Memory B cell (primary cell): ENCODE results near the gene AHI1.

Experiments used
- ATAC-seq: fragments of 150-1000 bp; cut with Tn5 transposase; 2 replicates; pipeline ENCODE4 v1.10.0; 2021; ENCODE audit warnings: low read depth, mild to moderate bottlenecking, moderate library complexity
- DNase-seq, 2 donors: peaks; one replicate each; pipeline ENCODE4 v3.0.0; 2022; ENCODE audit warnings: low spot score in 2 of 2
- H3K27ac Mint-ChIP-seq: one replicate; pipeline ENCODE4 v1.8.0; 2022; ENCODE audit warnings: mild to moderate bottlenecking, moderate library complexity, mixed read lengths
- H3K27me3 Mint-ChIP-seq: one replicate; pipeline ENCODE4 v1.8.0; 2022; ENCODE audit warnings: mixed read lengths
- H3K36me3 Mint-ChIP-seq: one replicate; pipeline ENCODE4 v1.8.0; 2022; ENCODE audit warnings: mild to moderate bottlenecking, mixed read lengths
- H3K4me1 Mint-ChIP-seq: one replicate; pipeline ENCODE4 v1.8.0; 2022; ENCODE audit warnings: mixed read lengths
- H3K4me3 Mint-ChIP-seq: one replicate; pipeline ENCODE4 v1.8.0; 2022; ENCODE audit warnings: mild to moderate bottlenecking, moderate library complexity, mixed read lengths
- H3K9me3 Mint-ChIP-seq: one replicate; pipeline ENCODE4 v1.8.0; 2022; ENCODE audit warnings: mixed read lengths

The AHI1 gene

DNA sequence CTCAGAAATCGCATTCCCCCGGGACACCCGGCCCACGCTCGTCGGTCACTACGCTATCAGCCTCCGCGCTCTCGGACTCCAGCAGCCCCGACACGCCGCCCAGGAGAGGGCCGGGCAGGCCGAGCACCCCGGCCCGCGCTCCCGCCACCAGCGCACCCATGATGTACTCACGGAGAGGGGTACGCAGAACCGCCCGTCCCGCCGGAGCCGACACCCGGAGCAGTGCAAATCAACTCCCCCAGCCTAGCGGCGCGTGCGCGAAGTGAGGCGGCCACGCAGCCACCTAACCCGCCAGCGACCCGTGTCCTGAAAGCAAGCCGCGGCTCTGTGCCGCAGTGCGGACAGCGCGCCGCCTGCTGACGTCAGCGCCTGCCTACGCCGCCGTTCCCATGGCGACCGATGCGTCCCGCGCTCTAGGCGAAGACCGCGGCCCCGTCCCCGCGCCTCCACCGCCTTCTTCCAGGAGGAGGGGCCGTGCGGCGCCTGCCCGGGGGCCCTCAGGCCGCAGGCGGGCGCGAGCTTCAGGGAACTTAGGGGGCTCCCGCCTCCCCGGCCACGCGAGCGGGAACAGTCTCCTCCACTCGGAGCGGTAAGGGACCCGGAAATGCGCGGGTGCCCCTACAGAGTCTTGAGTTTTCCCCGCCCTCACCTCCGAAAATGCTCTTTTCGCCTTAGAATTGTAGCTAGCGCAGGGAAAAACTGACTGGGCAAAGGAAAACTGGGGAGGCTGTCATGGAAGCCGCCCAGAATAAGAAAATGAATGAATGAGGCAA is at the start of gene AHI1:
Gene AHI1 (minus strand): TSS at position 329 of the 773 bp plus-strand sequence. CDS start 5,503 bp downstream, outside the sequence.
- Mint-ChIP-seq H3K36me3 (peaks cover 5% of the 10 kb centered on the region), H3K9me3 (no peaks in the 10 kb centered on the region), H3K27me3 (no peaks in the 10 kb centered on the region), H3K4me1 (peaks cover 5% of the 10 kb centered on the region), H3K27ac (no peak within 1 kb of the TSS), H3K4me3 (no peak within 1 kb of the TSS)
- ATAC-seq (peak; percentile 86), DNase-seq (peak; percentile 88 to 92)

DNA sequence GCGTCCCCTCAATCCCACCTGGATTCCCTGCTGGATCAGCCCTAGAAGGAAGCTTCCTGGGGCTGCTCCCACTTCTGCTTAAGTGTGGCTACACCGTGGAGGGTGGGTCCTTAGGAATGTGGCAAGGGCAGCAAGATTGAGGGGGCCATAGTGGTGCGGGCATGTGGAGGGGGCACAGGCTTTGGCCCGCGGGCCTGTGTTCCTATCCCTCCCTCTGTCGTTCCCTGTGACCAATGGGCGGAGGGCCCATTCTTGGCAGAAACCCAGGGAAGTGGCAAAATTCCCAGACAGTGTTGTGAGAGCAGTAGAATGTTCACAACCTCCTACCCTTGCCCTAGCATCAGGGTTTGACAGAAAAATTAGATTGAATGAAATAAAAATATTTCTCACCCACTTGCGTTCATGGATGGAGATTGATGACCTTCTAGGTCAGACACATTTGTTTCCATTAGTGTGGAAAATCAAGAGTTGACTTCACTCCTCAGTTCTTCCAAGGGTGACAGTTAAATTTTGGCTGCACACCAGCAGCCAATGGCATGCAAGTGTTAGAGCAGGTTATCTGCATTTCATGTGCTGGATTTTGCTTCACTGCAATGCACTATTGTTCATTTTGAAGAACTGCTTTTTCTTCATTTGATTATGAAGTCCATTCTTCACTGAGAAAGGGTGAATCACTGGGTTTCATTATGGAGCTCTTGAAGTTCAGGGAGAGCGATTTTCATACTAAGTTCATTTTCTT is 49.3 kb upstream of the AHI1 start:
- Mint-ChIP-seq H3K4me3 (no peak overlapping the region), H3K9me3 (peaks cover 3% of the 10 kb centered on the region), H3K36me3 (no peaks in the 10 kb centered on the region), H3K4me1 (no peaks in the 10 kb centered on the region), H3K27ac (no peak overlapping the region), H3K27me3 (peaks cover 6% of the 10 kb centered on the region)
- ATAC-seq (no peak), DNase-seq (no peak)

DNA sequence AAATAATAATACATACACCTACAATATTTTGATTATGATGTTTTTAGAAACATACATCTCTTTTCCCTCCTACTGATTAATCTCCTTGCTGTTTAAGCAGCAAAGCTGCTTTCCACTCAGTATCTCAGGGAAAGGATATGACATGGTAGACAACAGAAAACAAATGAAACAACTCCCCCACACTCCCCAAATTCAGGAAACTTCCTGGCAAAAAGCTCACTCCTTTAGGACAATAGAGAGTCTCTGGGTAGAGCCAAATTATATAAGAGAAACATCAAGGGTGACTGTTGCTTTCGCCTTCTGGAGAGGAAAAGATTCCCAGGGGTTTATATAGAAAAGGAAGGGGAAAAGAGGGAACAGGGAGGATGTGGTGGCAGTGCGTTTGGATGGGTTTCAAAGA is 48.7 kb upstream of the AHI1 start:
- Mint-ChIP-seq H3K4me1 (no peaks in the 10 kb centered on the region), H3K36me3 (no peaks in the 10 kb centered on the region), H3K4me3 (no peak overlapping the region), H3K27me3 (peaks cover 6% of the 10 kb centered on the region), H3K9me3 (peaks cover 3% of the 10 kb centered on the region), H3K27ac (no peak overlapping the region)
- ATAC-seq (no peak), DNase-seq (no peak)

DNA sequence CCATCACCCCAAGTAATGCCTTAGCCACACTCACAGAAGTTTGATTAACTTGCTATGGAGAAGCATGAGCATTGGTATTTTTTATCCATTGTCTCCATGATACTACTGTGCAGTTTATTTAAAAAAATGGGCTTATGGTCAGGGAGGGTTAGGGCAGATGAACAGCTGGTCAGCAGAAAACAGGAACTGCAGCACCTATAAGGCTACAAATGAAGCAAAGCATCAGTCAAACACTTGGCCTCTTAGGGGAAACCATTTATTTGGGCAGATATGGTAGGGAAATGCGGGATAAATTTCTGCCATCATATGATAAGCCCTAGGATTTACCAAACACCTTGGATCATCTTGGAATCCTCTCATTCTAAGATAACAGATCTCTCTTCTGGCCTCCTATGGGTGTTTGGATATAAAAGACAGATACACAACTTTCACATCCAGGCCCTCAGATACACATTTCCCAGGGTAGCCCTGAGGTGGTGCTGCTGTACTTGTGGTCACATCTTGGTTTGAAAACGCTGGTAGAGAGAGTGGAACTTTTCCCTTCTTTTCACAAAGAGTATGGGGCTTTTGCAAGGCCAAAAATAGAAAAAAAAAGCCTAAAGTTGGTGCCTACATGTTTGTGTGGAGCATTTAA is 42.8 kb upstream of the AHI1 start:
- Mint-ChIP-seq H3K4me3 (no peak overlapping the region), H3K27ac (no peak overlapping the region), H3K4me1 (no peaks in the 10 kb centered on the region), H3K36me3 (no peaks in the 10 kb centered on the region), H3K9me3 (peaks cover 3% of the 10 kb centered on the region), H3K27me3 (peaks cover 15% of the 10 kb centered on the region)
- ATAC-seq, result no peak
- no peak for DNase-seq

DNA sequence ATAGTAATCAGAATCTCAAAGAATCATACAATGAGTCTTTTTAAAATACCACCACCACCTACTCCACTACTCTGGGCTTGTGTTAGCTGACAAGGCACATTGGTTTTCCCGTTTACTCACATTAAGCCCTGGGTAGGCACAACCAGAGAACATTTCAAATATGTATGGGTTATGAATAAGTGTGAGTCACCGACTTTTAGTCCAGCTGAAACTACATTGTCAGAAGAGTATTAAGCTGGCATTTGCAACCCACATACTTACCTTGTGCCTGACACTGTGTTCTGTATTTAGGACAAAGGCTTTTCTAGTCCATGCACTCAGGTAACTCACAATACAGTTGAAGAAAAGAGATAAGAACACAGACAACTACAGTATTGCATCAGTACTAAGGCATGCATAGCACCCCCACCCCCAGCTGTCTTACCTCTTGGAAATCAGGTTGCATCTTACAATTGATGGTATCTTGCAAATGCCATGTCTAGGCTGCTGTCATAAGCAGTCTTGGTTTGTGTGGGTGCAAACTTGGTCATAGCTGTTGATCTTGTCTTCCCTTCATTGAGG is 40.3 kb upstream of the AHI1 start:
- no peaks in the 10 kb centered on the region for H3K9me3 Mint-ChIP-seq

DNA sequence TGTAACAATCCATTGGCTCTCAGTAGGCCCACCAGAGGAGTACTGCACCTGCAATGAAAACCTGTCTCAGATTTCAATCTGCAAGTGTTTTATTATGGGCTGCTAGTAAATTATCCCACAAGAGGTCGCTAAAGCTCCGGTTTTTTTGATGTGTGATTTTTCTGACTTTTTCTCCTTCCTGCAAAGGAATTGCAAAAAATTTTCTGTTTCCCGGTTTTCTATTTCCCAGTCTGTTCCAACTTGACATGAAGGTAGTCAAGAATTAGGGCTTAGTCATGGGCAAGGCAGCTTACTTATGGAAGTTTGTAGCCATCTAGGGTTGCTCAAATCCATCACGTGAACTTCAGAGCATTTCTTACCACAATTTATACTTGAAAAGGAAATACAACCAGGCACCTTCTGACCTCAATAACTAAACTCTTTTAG is 38.5 kb upstream of the AHI1 start:
- Mint-ChIP-seq H3K27me3 (peaks cover 10% of the 10 kb centered on the region), H3K9me3 (no peaks in the 10 kb centered on the region), H3K27ac (no peak overlapping the region), H3K4me3 (no peak overlapping the region), H3K36me3 (no peaks in the 10 kb centered on the region), H3K4me1 (no peaks in the 10 kb centered on the region)
- peak; percentile 32 for ATAC-seq
- peak; percentile 15 to 36 for DNase-seq

More for the DNA sequence above, 40.3 kb upstream of the AHI1 start:
- no peaks in the 10 kb centered on the region for H3K36me3 Mint-ChIP-seq
- ATAC-seq (no peak), DNase-seq (no peak)
- no peaks in the 10 kb centered on the region for H3K4me1 Mint-ChIP-seq
- peaks cover 10% of the 10 kb centered on the region for H3K27me3 Mint-ChIP-seq
- H3K4me3 Mint-ChIP-seq, result no peak overlapping the region
- no peak overlapping the region for H3K27ac Mint-ChIP-seq

DNA sequence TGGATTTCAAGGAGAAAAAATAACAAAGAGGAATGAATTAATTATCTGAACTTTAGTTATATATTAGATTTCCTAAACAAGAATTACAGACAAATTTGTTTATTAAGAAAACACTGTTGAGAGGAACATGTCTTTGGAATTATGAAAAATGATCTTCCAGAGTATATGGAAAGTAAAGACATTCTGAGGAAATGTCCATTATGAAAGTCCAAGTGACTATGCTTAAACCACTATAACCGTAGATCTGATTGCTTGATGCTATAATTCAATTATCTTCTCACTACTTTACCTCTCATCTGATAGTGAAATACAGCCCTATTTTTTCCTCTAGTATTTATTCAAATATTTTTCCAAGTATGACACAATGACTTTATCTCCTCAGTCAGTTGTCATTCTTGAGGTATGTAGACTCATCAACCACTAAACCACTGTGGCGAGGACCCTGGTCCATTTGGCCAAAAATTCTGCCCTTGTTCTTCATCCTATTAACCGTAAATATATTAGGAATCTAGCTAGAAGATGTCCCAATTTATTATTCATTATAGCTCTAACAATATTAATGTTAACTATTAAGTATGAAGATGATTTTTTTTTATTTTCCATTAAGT is 37.3 kb upstream of the AHI1 start:
- DNase-seq, result no peak
- H3K36me3 Mint-ChIP-seq, result no peaks in the 10 kb centered on the region
- no peaks in the 10 kb centered on the region for H3K9me3 Mint-ChIP-seq
- no peak overlapping the region for H3K27ac Mint-ChIP-seq
- peaks cover 4% of the 10 kb centered on the region for H3K27me3 Mint-ChIP-seq
- H3K4me3 Mint-ChIP-seq, result no peak overlapping the region
- H3K4me1 Mint-ChIP-seq, result no peaks in the 10 kb centered on the region
- ATAC-seq, result no peak

DNA sequence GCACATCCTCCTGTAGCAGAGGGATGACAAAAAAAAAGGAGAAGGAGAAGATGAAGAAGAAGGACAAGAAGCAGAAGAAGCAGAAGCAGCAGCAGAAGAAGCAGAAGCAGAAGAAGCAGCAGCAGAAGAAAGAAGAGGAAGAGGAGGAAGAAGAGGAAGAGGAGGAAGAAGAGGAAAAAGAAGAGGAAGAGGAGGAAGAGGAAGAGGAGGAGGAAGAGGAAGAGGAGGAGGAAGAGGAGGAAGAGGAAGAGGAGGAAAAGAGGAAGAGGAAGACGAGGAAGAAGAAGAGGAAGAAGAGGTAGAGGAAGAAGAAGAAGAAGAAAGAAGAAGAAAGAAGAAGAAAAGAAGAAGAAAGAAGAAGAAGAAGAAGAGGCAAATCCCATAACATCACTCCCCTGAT is 35.0 kb upstream of the AHI1 start:
- no peaks in the 10 kb centered on the region for H3K36me3 Mint-ChIP-seq
- no peaks in the 10 kb centered on the region for H3K9me3 Mint-ChIP-seq
- H3K4me1 Mint-ChIP-seq, result no peaks in the 10 kb centered on the region
- ATAC-seq (no peak), DNase-seq (no peak)
- H3K27me3 Mint-ChIP-seq, result no peaks in the 10 kb centered on the region
- H3K27ac Mint-ChIP-seq, result no peak overlapping the region
- no peak overlapping the region for H3K4me3 Mint-ChIP-seq

DNA sequence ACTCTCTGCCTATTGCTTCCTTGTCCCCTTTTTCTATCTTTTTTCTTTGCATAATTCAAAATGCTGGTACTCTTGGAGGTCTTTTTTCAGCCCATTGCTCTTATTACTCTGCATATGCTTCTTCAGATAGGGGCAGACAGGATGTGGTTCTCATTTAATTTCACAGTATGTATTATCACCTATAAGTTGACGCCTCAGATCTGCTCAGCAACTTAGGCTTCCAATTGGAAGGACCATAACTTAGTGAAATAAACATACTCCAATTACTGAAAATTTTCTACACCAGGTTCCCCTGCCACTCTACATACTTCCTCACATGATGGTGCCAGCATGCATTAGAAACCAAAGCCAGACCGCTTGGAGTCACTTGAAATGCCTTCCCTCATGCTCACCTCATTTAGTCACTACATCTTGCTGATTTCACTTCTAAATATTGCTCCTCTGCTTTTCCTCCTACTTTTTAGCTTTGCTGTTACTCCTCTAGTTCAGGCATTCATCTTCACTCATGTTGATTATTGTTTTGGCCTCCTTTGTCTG is 34.5 kb upstream of the AHI1 start:
- no peak overlapping the region for H3K4me3 Mint-ChIP-seq
- no peaks in the 10 kb centered on the region for H3K36me3 Mint-ChIP-seq
- no peaks in the 10 kb centered on the region for H3K9me3 Mint-ChIP-seq
- no peak for ATAC-seq
- no peak for DNase-seq
- no peaks in the 10 kb centered on the region for H3K27me3 Mint-ChIP-seq
- no peaks in the 10 kb centered on the region for H3K4me1 Mint-ChIP-seq
- no peak overlapping the region for H3K27ac Mint-ChIP-seq

DNA sequence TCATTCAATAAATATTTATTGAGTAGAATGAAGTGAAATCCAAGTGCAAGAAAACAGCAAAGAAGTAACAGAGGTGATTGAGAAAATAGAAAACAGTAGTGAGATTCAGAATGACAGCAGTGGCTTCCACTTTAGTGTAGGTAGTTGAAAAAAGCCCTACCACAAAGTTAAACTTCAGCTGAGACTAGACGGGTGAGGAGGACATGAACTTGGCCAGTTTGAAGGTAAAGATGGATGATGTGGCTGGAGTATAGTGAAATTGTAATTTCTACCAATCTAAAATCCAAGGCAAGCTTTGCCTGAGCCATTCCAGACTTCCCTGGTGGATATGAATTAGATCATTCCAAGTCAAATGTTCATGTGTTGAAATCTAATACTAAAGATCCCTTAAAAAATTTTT is 32.6 kb upstream of the AHI1 start:
- no peak for DNase-seq
- H3K27me3 Mint-ChIP-seq, result no peaks in the 10 kb centered on the region
- H3K4me3 Mint-ChIP-seq, result no peak overlapping the region
- H3K9me3 Mint-ChIP-seq, result no peaks in the 10 kb centered on the region
- no peaks in the 10 kb centered on the region for H3K36me3 Mint-ChIP-seq
- no peak for ATAC-seq
- no peak overlapping the region for H3K27ac Mint-ChIP-seq
- H3K4me1 Mint-ChIP-seq, result no peaks in the 10 kb centered on the region

DNA sequence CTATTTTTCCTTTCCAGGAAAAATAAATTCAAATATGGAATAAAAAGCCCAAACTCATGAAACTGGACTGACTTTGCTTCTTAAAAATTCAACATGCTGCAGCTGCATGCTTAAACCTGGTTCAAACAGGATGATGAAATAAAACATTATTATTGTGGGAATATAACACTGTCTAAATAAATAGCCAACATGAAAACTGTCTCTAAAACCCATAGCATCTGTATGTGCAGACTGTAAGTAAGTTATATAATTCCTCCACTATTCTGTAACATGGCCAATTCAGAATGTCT is 30.4 kb upstream of the AHI1 start:
- Mint-ChIP-seq H3K27me3 (no peaks in the 10 kb centered on the region), H3K9me3 (no peaks in the 10 kb centered on the region), H3K4me3 (no peak overlapping the region), H3K4me1 (no peaks in the 10 kb centered on the region), H3K36me3 (no peaks in the 10 kb centered on the region), H3K27ac (no peak overlapping the region)
- DNase-seq (no peak), ATAC-seq (no peak)

DNA sequence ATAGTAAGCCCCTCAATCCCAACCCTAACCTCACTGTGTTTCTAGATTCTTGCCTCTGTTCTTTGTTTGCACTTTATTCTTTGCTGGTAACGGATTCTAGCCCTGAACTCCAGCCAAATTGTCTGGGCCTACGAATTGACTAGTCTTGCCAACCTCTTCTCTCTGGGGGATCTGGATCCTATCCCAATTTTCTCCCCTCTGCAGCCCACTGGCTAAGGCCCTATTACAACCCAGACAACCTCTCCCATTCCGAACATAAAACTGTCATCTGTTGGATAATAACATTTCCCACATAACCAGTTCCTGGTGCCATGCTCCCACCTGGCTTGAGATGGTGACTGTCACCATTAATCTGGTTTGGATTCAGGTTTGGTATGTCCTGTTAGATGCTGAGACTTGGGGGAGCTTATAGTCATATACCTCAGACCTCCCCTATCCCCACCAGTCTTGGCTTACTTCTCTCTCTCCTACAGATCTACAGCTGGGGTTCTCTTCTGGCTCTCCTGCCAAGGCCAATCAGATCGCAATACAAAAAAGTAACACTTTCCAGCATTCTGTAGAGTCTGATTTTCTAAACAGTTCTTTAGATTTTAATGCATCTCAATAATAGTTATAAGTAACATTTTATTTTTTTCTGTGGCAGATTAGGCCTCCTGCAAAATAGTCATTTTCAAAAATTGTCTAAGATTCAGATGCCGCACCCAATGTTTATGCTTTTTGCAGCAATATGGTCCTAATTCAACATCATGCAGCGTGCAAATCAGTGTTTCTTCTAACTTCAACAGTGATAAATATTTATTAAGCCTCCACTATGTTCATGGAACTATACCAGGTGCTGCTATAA is 29.8 kb upstream of the AHI1 start:
- Mint-ChIP-seq H3K27me3 (peaks cover under 1% of the 10 kb centered on the region), H3K9me3 (no peaks in the 10 kb centered on the region), H3K4me3 (no peak overlapping the region), H3K27ac (no peak overlapping the region), H3K4me1 (no peaks in the 10 kb centered on the region), H3K36me3 (no peaks in the 10 kb centered on the region)
- DNase-seq, result no peak
- no peak for ATAC-seq

DNA sequence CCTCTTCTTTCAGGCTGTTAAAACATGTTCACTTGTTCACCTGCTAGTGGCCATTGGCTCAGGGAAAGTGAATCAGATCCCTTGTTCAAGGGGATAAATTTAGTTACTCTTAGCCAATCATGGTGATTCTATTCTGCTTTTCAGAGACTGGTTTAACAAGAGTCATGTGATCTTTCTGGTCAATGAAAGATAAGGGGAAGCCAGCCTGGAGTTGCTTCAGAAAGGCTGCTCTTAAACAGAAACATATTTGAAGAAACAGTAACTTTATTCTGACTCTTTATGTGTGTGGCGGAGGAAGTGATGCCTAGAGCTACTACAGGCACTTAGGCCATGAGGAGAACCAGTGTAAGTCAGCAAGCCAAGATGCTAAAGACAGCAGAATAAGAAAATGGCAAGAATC is 28.1 kb upstream of the AHI1 start:
- H3K36me3 Mint-ChIP-seq, result no peaks in the 10 kb centered on the region
- DNase-seq (no peak), ATAC-seq (no peak)
- no peak overlapping the region for H3K27ac Mint-ChIP-seq
- peaks cover 1% of the 10 kb centered on the region for H3K27me3 Mint-ChIP-seq
- H3K4me1 Mint-ChIP-seq, result no peaks in the 10 kb centered on the region
- no peak overlapping the region for H3K4me3 Mint-ChIP-seq
- H3K9me3 Mint-ChIP-seq, result no peaks in the 10 kb centered on the region
